ENCODE measurements around the gene HOXC12.

HOXC12 gene

GRCh38 chr12:53998110-53998899 lies 43.6 kb downstream of the HOXC12 start:
- no peak for DNase-seq

- DNase-seq: no peak
These were observed 44.2 kb downstream of the HOXC12 start for GRCh38 chr12:53998900-53999236.

GRCh38 chr12:53999559-54000115 lies 44.9 kb downstream of the HOXC12 start:
- DNase-seq: no peak

- DNase-seq: no peak
These were observed 45.7 kb downstream of the HOXC12 start, which contains the start of gene HOXC9 for GRCh38 chr12:54000116-54001114. Gene HOXC9, plus strand, starts transcription at chr12:54000161. Its CDS starts 28 bp downstream, at chr12:54000189.

GRCh38 chr12:54001283-54002187 lies 46.8 kb downstream of the HOXC12 start:
- no peak for DNase-seq

GRCh38 chr12:54002278-54002914 lies 47.7 kb downstream of the HOXC12 start:
- DNase-seq: no peak

GRCh38 chr12:54002915-54003389 lies 48.2 kb downstream of the HOXC12 start:
- DNase-seq: no peak

GRCh38 chr12:54003625-54004024 lies 48.9 kb downstream of the HOXC12 start:
- no peak for DNase-seq

GRCh38 chr12:54004063-54004840 lies 49.5 kb downstream of the HOXC12 start:
- no peak for DNase-seq

GRCh38 chr12:54004841-54005530 lies 50.3 kb downstream of the HOXC12 start:
- no peak for DNase-seq

- DNase-seq: no peak
These were observed 50.8 kb downstream of the HOXC12 start for GRCh38 chr12:54005531-54005852.

GRCh38 chr12:54005853-54006558 lies 51.3 kb downstream of the HOXC12 start:
- peak; percentile 91 for DNase-seq

- DNase-seq: no peak
These were observed 52.0 kb downstream of the HOXC12 start for GRCh38 chr12:54006559-54007220.

- DNase-seq: no peak
These were observed 53.0 kb downstream of the HOXC12 start for GRCh38 chr12:54007538-54008259.

GRCh38 chr12:54008260-54008552 lies 53.5 kb downstream of the HOXC12 start:
- no peak for DNase-seq
